Muscle of back (tissue), 11 donors: ENCODE measurements around the gene NUB1. TPM values are rescaled to one million over a fixed set of nuclear protein-coding genes. Genes with fewer than 3 reads are reported as not detected.

Experiments
- DNase-seq, 3 donors: peaks; one replicate each; pipeline versions ENCODE4 v3.0.0 to v3.0.0-alpha.2; 2013
- polyA plus RNA-seq, 10 donors: library from polyadenylated mRNA; unstranded; fragments of 120-200 nt; gene quantifications; one replicate each; pipeline ENCODE4 v1.2.1, GENCODE V29; 2013; ENCODE audit not compliant: insufficient read length in 10 of 10

NUB1 gene
- polyA plus RNA-seq, 10 donors, result 31.2 to 40.8 (median 35.3) TPM

DNA sequence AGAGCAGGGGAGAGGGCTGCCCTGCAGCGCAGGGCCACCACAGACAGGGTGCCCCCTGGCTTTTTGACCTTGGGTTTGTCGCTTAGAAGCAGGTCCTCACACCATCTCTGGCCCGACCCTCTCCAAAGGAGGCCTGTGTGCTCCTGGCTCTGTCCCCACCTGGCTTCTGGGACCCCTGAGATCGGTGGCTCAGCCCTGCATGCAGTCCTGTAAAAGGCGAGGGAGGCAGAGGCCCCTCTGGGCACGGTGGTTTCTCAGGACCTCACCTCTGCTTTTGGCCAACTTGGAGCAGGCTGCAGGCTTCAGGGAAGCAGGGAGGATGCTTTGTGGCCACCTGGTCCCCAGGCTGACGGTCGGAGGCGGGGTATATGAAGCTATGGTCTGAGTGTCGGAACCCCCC, 46.8 kb downstream of the NUB1 start:
- DNase-seq, result no peak

DNA sequence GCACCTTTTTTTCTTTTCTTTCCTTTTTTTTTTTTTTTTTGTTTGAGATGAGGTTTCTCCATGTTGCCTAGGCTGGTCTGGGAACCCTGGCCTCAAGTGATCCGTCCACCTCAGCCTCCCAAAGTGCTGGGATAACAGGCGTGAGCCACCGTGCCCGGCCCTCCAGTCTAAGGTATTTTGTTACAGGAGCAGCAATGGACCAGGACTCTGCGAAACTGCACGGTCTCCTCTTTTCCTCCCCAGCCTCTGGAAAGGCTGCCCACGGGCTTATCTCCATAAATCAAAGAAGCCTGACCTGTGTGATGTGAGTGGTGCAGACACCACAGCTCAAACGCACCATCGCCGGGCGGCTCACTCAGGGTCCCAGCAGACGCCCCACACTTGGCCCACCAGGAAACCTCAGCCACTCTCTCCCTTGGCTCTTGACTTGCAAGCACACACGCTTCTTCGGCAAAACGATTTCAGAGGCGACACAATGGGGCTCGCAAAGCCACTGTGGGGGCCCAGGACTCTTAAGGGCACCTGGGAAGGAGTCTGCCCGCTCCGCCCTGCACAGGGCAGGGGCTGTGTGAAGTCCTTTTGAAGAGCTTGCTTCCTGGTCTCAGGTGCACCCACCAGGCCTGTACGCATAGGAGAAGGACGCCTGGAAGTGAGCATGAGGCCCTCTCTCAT, 47.6 kb downstream of the NUB1 start:
- no peak for DNase-seq

DNA sequence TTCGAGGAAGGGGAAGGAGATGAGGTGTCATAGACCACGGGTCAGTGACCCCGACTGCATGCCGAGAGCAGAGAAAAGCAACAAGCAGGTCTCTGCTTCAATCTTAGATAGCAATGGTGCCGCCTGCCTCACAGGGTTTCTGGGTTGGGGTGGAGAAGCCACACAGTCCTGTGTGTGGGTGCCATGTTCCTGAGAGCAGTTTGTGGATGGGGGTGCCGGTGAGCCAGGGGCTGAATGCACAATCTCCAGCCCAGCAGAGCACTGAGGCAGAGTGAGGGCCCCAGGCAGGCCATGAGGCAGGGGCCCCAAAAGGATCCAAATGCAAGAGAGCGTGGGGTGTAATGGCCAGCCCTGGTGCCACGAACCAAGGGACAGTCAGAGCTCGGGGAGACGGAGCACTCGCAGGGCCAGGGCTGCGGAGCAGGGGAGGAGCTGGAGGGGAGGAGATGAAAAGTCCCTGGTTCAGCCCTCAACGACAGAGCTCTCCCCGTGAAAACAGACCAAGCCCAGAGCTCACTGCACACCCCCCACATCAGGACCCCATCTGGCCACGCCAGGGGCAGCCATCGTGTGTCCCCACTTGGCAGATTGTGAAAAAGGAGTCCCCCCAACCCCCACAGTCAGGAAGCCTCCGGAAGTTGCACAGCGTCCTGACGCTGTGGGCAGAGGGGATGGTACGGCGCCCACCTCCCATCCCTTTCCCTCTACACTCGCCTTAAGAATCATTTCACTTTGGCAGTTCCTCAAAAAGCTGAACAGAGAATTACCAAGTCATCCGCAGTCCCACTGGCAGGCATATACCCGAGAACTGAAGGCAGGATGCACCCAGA, 48.4 kb downstream of the NUB1 start:
- no peak for DNase-seq

DNA sequence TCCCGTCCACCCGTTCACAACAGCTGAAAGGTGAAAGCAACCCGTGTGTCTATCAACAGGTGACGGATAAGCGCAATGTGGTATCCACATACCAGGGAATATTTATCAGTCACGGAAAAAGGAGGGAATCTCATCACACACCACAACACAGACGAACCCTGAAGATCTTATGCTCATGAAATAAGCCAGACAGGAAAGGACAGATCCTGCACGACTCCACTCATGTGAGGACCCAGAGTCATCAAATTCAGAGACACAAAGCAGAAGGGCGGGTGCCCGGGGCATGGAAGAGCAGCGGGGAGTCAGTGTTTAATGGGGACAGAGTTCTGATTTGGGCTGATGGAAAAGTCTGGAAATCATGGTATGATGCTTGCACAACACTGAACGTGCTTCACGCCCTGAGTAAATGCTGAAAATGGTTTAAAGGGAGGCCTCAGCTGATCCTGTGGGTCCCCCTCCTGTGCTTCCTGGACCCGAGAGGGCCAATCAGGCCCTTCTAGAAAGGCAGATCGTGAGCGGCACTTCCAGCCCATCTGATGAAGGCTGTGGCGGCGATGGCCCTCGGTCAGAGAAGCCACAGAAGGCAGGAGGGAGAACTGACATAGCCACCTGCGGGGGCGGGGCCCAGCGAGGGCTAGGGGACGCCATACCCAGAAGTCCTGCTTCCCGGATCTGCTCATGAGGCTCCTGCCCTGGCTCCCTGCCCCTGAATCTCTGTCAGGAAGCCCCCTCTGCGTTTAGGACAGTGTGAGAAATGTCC, 49.2 kb downstream of the NUB1 start:
- DNase-seq, result no peak

DNA sequence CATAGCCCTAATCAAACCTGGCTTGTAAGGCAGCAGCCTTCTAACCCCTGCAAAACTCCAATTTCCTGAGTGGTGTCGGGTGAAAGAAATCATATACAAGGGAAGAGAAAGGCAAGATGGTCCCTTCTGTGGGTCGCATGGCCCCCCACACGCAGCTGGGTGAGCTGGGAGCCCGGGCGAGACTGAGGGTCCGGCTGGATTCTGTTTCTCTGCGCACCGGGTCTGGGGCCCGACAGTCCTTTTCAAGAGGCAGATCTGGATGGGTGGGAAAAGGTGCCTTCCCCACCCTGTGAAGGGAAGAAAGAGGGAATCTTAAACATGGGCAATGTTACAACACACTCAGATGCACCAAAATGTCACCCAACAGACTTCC, 49.7 kb downstream of the NUB1 start:
- DNase-seq, result no peak

DNA sequence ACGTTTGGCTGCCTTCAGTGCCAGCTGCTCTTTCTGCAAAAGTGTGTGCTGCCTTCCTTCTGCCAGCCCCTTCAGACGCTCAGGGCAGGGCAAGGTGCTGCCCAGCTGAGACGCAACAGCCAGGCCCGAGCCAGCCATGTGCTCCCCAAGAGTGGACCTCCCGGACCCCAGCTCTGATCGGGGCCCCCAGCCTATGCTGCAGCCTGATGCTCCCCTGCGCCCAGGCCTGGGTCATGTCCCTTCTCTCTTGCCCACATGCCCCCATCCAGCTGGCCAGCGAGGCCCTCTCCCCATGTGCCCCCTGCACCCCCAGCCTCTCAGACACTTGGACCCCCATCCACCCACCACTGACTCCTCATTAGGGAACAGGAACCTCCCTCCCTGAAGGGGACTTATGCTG, 50.4 kb downstream of the NUB1 start:
- no peak for DNase-seq

GRCh38 chr7:151392426-151392825, 50.8 kb downstream of the NUB1 start:
- no peak for DNase-seq

DNA sequence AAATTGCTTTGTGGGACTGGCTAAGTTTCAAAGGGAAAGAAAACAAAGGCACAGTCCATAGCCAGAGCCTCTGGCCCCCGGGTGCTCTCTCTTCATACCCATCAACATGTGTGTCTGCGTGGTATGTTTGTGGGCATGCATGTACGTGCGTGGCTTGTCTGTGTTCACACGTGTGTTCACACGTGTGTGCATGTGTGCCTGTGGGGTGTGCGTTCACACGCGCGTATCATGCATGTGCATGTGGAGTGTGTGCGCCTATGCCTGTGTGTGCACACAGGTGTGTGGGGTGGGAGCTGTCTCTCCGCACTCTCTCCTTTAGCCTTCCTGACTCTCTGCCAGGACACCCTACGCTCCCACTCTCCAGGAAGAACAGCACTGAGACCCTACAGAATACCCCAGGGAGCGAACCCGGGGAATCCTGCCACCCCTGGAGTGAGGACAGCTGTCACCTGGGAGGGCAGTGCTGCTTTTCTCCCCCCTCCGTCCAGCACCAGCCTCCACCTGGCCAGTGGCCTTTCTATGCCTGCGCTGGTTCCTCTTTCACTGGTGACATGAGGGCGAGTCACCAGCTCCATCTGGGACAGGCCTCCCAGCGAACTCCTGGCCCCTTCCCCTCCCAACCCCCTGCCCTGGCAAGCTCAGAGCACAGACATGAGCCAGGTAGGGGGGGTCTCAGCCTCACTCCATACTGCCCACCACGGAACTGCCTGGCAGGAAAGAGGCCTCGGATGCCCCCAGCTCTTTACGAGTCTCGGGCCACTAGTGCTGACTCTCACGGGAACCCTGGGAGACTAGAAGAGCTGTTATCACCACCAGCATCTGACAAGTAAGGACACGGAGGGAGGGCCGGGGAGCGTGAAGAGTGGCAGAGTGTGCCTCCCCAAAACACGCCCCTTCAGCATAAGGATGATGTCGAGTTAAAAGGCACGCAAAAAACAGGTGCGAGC, 51.7 kb downstream of the NUB1 start:
- no peak for DNase-seq

DNA sequence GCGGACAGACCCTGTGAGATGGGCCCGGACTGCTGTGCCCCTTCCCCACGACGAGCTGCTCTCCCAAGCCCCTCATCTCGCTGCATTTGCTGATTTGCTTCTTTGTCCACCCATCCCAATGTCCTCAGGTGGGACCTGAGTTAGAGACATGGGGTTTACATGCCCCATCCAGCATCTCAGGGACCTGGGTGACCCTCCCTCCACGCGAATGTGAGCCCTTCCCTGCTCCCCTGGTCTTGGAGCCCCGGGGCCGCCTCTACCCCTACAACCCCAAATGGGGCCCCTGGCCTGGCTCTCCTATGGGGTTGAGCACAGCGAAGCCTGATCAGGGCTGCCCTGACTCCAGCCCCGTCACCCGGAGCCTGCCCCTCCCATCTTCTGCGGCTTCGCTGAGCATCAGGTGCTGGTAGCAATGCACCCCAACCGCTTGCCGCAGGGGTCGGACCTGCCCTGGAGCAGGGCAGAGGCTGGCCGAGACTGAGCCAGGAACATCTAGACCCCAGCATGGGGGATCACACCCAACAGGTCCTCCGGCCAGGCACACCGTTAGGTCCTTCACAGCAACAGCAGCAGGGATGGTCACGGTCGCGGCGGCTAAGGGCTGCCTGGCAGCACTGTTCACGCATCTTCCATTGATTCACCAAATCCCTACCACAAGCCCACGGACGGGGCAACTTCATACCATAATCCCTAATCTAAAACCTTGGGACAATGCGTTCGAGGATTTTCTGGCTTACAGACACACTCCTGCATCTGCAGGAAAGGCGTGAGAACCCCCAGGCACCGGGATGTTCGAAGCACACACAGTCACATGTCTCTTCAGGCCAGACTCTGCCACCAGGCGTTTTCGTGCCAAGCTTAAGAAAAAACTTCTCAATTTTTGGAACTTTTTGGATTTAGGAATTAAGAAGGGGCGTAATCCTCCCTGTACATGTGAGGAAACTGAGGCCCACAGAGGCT, 52.7 kb downstream of the NUB1 start:
- no peak for DNase-seq

DNA sequence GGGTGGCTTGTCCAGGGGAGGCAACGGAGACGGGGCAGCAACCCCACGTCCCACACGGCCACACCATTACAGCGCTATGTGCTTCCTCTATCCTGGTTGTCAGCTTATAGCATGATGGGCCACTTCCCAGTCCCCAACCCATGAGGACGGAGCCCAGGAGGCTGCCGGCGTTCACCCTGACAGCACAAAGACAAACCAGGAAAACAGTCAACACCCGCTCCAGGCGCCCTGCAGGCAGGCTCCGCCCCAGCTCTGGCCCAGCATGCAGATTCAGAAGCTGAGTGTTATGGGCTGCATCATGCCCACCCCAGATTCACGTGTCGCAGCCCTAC, 53.4 kb downstream of the NUB1 start:
- no peak for DNase-seq

DNA sequence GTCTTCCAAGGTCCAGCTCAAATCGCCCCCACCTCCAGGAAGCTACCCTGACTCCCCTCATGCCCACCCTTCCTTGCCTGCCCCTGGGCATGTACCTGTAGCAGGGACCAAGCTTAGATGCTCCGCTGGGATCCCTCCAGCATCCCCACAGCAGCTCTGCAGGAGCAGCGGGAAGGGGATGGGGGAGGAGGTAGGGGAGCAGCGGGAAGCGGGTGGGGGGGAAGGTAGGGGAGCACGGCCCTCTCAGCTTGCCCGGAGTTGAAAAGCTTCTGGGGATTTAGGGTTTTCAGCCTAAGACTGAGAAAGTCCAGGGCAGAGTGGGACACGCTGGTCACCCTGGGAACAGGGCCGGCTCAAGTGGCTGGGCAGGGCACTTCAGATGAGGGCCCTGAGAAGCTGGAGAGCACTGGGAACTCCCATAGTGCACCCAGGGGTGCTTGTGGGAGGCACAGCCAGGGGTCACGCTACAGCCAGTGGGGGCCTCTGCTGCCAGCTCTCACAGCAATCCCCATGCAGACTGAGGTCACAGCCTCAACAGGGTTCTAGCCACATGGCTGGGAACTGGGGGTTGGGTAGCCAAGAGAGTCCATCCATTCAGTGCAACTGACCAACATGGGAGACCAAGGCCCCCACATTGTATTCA, 54.8 kb downstream of the NUB1 start:
- DNase-seq, result no peak

GRCh38 chr7:151397026-151397425, 55.4 kb downstream of the NUB1 start:
- no peak for DNase-seq

- no peak for DNase-seq
These were observed 57.1 kb downstream of the NUB1 start for GRCh38 chr7:151398446-151399304.

DNA sequence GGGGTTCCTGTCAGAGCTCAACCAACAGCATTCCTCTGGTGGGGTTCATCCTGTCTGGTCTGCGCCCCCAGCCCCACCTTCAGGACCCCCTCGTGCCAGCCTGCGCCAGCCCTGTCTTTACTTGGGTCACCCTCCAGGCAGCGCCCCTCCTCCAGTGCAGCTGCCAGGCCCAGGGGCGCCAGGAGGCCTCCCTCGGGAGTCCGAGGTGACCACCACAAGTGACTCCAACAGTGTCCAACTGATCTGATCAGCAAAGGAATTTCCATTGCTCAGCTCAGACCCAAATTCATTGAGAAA, 57.6 kb downstream of the NUB1 start:
- DNase-seq, result no peak

- DNase-seq, result no peak
These were observed 58.3 kb downstream of the NUB1 start for GRCh38 chr7:151399906-151400305.

DNA sequence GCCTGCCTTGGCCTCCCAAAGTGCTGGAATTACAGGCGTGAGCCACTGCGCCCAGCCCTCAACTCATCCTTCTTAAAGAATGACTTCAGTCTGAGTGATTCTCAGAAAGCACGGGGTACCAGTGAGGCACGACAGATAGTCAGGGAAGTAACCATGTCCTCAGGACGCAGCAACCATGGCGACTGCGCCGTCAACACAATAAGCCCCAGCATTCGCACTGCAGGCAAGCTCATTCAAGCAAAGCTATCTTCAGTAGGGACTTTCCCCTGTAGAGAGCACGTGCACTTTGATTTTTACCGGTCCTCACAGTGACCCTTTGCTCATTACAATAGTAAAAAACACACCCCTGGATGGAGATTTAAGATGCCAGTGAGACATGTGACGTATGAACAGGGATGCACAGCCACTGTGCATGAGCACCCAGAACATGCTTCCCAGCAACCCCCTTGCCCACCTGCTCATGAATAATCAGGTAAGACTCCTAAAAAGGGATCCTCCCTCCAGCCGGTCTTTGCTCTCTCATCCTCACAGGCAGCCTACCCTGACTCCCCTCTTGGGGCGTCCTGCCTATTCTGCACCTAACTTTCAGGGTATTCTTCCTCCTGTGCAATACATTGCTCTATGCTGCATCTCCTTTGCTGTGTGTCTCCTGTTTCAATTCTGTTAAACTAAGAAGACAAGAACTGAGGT, 59.2 kb downstream of the NUB1 start:
- no peak for DNase-seq

DNA sequence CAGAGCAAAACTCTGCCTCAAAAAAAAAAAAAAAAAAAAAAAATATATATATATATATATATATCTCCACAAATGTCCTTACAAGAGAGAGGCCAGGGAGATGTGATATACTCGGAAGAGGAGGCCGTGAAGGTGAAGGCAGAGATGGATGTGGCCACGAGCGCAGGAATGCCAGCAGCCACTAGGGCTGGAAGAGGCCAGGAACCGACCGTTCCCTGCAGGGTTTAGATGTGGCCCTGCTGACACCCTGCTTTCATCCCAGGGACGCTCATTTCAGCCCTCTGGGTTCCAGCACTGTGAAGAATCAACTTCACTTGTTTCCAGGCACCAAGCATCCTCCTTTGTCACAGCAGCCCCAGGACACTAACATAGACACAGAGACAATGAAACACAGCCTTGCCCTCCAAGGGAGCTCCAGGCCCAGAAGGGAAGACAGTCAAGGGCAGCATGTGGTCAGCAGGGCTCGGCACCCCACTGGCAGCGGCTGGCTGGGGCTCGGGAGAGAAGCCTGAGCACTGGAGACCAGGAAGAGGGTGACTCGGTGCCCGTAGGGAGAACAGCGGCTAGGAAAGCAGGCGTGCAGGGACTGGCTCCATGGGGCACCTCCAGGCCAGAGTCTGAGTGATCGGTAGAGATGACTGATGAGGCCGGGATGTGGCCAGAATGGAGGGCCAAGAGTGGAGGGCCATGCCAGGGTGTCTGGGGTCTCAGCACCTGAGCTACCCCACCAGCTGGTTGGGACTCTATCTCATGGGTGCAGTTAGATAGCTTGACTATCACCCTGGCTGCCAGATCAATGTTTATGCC, 60.6 kb downstream of the NUB1 start:
- DNase-seq, result no peak

DNA sequence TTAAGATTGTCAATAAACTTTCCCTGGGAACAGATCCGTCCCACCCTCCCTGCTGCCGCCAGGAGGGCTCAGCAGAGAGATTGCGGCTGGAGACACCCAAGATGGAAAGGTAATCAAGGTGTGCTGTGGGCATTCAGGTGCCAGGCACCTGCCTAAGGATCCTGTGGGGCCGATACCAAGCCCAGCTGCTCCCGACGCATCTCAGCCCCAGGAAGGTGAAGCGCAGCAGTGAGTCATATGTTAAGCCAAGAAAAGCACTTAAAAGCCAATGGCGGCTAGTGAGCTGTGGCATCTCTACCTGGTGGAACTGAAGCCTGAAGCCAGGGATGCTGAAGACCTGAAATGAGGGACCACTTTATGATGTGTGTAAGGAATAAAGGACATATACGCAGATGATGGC, 62.2 kb downstream of the NUB1 start:
- DNase-seq, result no peak
